ENCODE measurements around the gene F12. TPM values are rescaled to one million over a fixed set of nuclear protein-coding genes. Genes with fewer than 3 reads are reported as not detected.

The F12 gene
- polyA plus RNA-seq, 1 of the 3 experiments (the other 2 are of a cell fraction): 4.3 TPM

DNA sequence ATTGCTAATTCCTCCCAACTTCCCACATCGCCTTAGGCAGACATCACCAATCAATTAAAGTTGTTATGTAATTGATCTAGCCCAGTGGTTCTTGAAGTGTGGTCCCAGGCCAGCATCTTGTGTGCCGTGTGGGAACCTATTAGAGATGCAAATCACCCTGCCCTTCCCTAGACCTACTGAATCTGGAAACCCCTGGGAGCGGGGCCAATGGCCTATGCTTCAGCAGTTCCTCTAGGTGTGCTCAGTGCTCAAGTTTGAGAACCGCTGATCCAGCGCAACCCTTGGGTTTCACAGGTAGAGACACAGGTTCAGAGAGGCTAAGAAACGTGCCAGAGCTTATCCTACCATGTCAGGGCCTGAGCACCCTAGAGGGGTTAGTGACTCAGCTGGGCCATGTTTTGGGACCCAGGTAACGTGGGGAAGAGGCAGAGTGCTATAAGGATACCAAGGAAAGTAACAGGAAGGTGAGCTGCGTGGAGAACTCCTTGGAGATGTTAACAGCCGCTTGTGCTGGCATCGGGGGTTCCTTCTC, 20.8 kb downstream of the F12 start:
- H3K4me1 ChIP-seq (ENCODE audit: control insufficient read depth in 1 of 2, insufficient read depth in 2 of 2, low read depth in 1 of 2, low read length in 1 of 2): peaks cover 0 to 3% of the 10 kb centered on the region in 2 experiments; a peak in 1 of 4 replicates
- no peaks in the 10 kb centered on the region for H3K79me2 ChIP-seq (ENCODE audit: insufficient read depth)
- no peaks in the 10 kb centered on the region for H3K9me3 ChIP-seq
- WGBS (ENCODE audit: low lambda C conversion rate): 81% methylated on average over 10 of the region's 10 CpGs
- H3K27me3 ChIP-seq (ENCODE audit: insufficient read depth): no peaks in the 10 kb centered on the region
- no peak overlapping the region for H3K4me2 ChIP-seq
- no peak overlapping the region for H3K9ac ChIP-seq
- H3K9me2 ChIP-seq: no peaks in the 10 kb centered on the region
- ChIA-PET CTCF (interaction anchor here (1.0 to 14.2 kb wide), 13 partner anchors 10 to 114 kb away, joined by 3 to 318 read pairs (median 12); partner anchors contain the start of genes LMAN2, MXD3 and PRR7), POLR2A (interaction anchor here (3.6 kb wide), 1 partner anchor 65 kb away, joined by 22 read pairs; no protein-coding TSS in a partner anchor)
- no peaks in the 10 kb centered on the region for H3K36me3 ChIP-seq (replicated peaks in 1 of 2; ENCODE audit: control insufficient read depth in 1 of 2, insufficient read depth in 2 of 2, low read length in 1 of 2)
- H3K4me3 ChIP-seq (ENCODE audit: low read depth in 2 of 2, low read length in 1 of 2): no peak overlapping the region
- H3K27ac ChIP-seq (ENCODE audit: low read depth in 2 of 2, low read length in 1 of 2): no peak overlapping the region
- peaks cover 5% of the 10 kb centered on the region for H3F3A ChIP-seq (replicated peaks; ENCODE audit: insufficient read depth)
- DNase-seq: no peak
- H2AFZ ChIP-seq (ENCODE audit: low read depth): no peak overlapping the region
- TF ChIP-seq NFIC (IDR thresholded peaks at IDR 0.05; ENCODE audit: borderline replicate concordance) (no peak), POLR2AphosphoS5 (IDR thresholded peaks at IDR 0.05; ENCODE audit: low read depth, low read length) (no peak), SMC3 (IDR thresholded peaks at IDR 0.05; ENCODE audit: low read depth, low read length) (no peak), RXRA (IDR thresholded peaks at IDR 0.05; ENCODE audit: borderline replicate concordance, low read depth) (no peak), NRF1 (IDR thresholded peaks at IDR 0.05; ENCODE audit: low read depth, low read length) (no peak), CHD2 (IDR thresholded peaks at IDR 0.05; ENCODE audit: low read length, partially characterized antibody) (no peak), TAF1 (IDR thresholded peaks at IDR 0.05; ENCODE audit: borderline replicate concordance, low read depth, low read length) (no peak), RFX5 (IDR thresholded peaks at IDR 0.05; ENCODE audit: low read length) (no peak), GATA2 (CRISPR knock-in tag; IDR thresholded peaks at IDR 0.05) (no peak), MEF2A (IDR thresholded peaks at IDR 0.05; ENCODE audit: borderline replicate concordance, low read depth) (no peak), RAD21 (IDR thresholded peaks at IDR 0.05; ENCODE audit: low read length) (no peak), TCF12 (IDR thresholded peaks at IDR 0.05) (no peak)
- TF ChIP-seq, protein P1, sequence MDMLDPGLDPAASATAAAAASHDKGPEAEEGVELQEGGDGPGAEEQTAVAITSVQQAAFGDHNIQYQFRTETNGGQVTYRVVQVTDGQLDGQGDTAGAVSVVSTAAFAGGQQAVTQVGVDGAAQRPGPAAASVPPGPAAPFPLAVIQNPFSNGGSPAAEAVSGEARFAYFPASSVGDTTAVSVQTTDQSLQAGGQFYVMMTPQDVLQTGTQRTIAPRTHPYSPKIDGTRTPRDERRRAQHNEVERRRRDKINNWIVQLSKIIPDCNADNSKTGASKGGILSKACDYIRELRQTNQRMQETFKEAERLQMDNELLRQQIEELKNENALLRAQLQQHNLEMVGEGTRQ (IDR thresholded peaks at IDR 0.05; ENCODE audit: borderline replicate concordance, low read depth, low read length): no peak
- TF ChIP-seq, protein P2, sequence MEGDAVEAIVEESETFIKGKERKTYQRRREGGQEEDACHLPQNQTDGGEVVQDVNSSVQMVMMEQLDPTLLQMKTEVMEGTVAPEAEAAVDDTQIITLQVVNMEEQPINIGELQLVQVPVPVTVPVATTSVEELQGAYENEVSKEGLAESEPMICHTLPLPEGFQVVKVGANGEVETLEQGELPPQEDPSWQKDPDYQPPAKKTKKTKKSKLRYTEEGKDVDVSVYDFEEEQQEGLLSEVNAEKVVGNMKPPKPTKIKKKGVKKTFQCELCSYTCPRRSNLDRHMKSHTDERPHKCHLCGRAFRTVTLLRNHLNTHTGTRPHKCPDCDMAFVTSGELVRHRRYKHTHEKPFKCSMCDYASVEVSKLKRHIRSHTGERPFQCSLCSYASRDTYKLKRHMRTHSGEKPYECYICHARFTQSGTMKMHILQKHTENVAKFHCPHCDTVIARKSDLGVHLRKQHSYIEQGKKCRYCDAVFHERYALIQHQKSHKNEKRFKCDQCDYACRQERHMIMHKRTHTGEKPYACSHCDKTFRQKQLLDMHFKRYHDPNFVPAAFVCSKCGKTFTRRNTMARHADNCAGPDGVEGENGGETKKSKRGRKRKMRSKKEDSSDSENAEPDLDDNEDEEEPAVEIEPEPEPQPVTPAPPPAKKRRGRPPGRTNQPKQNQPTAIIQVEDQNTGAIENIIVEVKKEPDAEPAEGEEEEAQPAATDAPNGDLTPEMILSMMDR (IDR thresholded peaks at IDR 0.05): no peak
- TF ChIP-seq, protein P3, sequence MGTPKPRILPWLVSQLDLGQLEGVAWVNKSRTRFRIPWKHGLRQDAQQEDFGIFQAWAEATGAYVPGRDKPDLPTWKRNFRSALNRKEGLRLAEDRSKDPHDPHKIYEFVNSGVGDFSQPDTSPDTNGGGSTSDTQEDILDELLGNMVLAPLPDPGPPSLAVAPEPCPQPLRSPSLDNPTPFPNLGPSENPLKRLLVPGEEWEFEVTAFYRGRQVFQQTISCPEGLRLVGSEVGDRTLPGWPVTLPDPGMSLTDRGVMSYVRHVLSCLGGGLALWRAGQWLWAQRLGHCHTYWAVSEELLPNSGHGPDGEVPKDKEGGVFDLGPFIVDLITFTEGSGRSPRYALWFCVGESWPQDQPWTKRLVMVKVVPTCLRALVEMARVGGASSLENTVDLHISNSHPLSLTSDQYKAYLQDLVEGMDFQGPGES (IDR thresholded peaks at IDR 0.05; ENCODE audit: low read depth, low read length): no peak
- TF ChIP-seq, protein P4, sequence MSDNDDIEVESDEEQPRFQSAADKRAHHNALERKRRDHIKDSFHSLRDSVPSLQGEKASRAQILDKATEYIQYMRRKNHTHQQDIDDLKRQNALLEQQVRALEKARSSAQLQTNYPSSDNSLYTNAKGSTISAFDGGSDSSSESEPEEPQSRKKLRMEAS (IDR thresholded peaks at IDR 0.05; ENCODE audit: low read depth): no peak
- TF ChIP-seq, protein P5, sequence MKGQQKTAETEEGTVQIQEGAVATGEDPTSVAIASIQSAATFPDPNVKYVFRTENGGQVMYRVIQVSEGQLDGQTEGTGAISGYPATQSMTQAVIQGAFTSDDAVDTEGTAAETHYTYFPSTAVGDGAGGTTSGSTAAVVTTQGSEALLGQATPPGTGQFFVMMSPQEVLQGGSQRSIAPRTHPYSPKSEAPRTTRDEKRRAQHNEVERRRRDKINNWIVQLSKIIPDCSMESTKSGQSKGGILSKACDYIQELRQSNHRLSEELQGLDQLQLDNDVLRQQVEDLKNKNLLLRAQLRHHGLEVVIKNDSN (IDR thresholded peaks at IDR 0.05; ENCODE audit: borderline replicate concordance, low read depth): no peak
- TF ChIP-seq, protein P6, sequence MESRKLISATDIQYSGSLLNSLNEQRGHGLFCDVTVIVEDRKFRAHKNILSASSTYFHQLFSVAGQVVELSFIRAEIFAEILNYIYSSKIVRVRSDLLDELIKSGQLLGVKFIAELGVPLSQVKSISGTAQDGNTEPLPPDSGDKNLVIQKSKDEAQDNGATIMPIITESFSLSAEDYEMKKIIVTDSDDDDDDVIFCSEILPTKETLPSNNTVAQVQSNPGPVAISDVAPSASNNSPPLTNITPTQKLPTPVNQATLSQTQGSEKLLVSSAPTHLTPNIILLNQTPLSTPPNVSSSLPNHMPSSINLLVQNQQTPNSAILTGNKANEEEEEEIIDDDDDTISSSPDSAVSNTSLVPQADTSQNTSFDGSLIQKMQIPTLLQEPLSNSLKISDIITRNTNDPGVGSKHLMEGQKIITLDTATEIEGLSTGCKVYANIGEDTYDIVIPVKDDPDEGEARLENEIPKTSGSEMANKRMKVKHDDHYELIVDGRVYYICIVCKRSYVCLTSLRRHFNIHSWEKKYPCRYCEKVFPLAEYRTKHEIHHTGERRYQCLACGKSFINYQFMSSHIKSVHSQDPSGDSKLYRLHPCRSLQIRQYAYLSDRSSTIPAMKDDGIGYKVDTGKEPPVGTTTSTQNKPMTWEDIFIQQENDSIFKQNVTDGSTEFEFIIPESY (IDR thresholded peaks at IDR 0.05; ENCODE audit: borderline replicate concordance, low read depth): no peak
- no peaks in the 10 kb centered on the region for H4K20me1 ChIP-seq (ENCODE audit: insufficient read depth)
